Measurements from ENCODE around the gene PITPNM3. TPM values are rescaled to one million over a fixed set of nuclear protein-coding genes. Genes with fewer than 3 reads are reported as not detected.

The PITPNM3 gene
- total and polyA plus RNA-seq, 2 of the 8 experiments (the other 6 are each of a cell fraction or from before 2014, with no cell fraction given) = 1.7 to 3.1 TPM

- H2BK5ac ChIP-seq (ENCODE audit: low read depth, low read length) = peak overlapping the region; percentile 52; the same call in 1 of the 2 replicates
- H4K91ac ChIP-seq (replicated peaks; ENCODE audit: insufficient read length, low read length) = peak overlapping the region; percentile 31
- H3K27ac ChIP-seq (ENCODE audit: low read depth, low read length) = no peak overlapping the region
- ChIA-PET CTCF (ENCODE audit: partially characterized antibody) (interaction anchor here (0.5 to 2.1 kb wide), 6 partner anchors 12 to 1580 kb away, joined by 3 to 12 read pairs (median 3); no protein-coding TSS in a partner anchor), POLR2A (ENCODE audit: partially characterized antibody) (interaction anchor here (0.8 to 2.1 kb wide), 9 partner anchors 9 to 64 kb away, joined by 3 to 6 read pairs (median 4); partner anchors contain the start of gene PIMREG)
- no peak overlapping the region; a peak in 1 of 4 replicates for H3K4me2 ChIP-seq (ENCODE audit: insufficient read depth in 1 of 2, low read depth in 2 of 2, low read length in 2 of 2)
- H3K9ac ChIP-seq (replicated peaks in 1 of 4; ENCODE audit: extremely low read depth in 1 of 4, low read depth in 3 of 4, low read length in 3 of 4) = no peak overlapping the region
- H3K18ac ChIP-seq (ENCODE audit: extremely low read depth, low read length) = no peak overlapping the region
- no peaks in the 10 kb centered on the region for H3K79me2 ChIP-seq (ENCODE audit: control insufficient read depth in 1 of 2, insufficient read depth in 2 of 2, low read length in 2 of 2)
- no peak overlapping the region for H2BK120ac ChIP-seq (replicated peaks; ENCODE audit: low read depth, low read length)
- 80% methylated on average over 6 of the region's 7 CpGs; no CpG with 5 or more reads in 1 of the 2 experiments for WGBS, 2 experiments (ENCODE audit: extremely low coverage in 1 of 2, insufficient coverage in 1 of 2, insufficient read length in 1 of 2, insufficient replicate concordance in 2 of 2, low coverage in 1 of 2, low lambda C conversion rate in 2 of 2, missing lambda C conversion rate in 1 of 2)
- H2BK12ac ChIP-seq (ENCODE audit: low read depth, low read length) = no peak overlapping the region
- DNase-seq (ENCODE audit: low read depth in 1 of 2, low spot score in 2 of 2) = no peak
- no peak overlapping the region for H2AK5ac ChIP-seq (ENCODE audit: low read depth, low read length)
- H3K23me2 ChIP-seq (ENCODE audit: low read depth, low read length) = peaks cover 4% of the 10 kb centered on the region; the same call in 1 of the 2 replicates
- H2BK20ac ChIP-seq (ENCODE audit: low read length) = 0 out of 2 replicates have a peak overlapping the region, but pooled peaks have one; percentile 80
- no peak overlapping the region for H3K56ac ChIP-seq (replicated peaks; ENCODE audit: insufficient read length, low read depth, low read length)
- no peak overlapping the region for H4K8ac ChIP-seq (ENCODE audit: extremely low read depth, insufficient read depth, low read length)
- no peak overlapping the region for H4K5ac ChIP-seq (ENCODE audit: insufficient read length, low read depth, low read length)
- H3K14ac ChIP-seq (ENCODE audit: insufficient read length) = no peak overlapping the region
- H4K20me1 ChIP-seq (replicated peaks in 1 of 2; ENCODE audit: control insufficient read depth in 1 of 2, insufficient read depth in 2 of 2, low read length in 2 of 2) = no peaks in the 10 kb centered on the region
- no peak overlapping the region for H3K23ac ChIP-seq (ENCODE audit: insufficient read length)
- H3K36me3 ChIP-seq (ENCODE audit: control insufficient read depth in 2 of 4, insufficient read depth in 4 of 4, low read length in 3 of 4) = no peaks in the 10 kb centered on the region
- no peaks in the 10 kb centered on the region for H3K27me3 ChIP-seq (replicated peaks in 1 of 4; ENCODE audit: control insufficient read depth in 3 of 4, extremely low read depth in 1 of 4, insufficient read depth in 3 of 4, low read length in 3 of 4)
- peak overlapping the region; percentile 92; the same call in 1 of the 2 replicates for H2BK15ac ChIP-seq (ENCODE audit: low read length)
- no peak overlapping the region for H3K4ac ChIP-seq (replicated peaks; ENCODE audit: insufficient read length, low read depth, low read length)
- FAIRE-seq = peak; percentile 7
- no peaks in the 10 kb centered on the region for H3K9me3 ChIP-seq (ENCODE audit: insufficient read depth in 2 of 2, low read depth in 1 of 2, low read length in 1 of 2)
- no peak overlapping the region for H3K4me3 ChIP-seq (ENCODE audit: extremely low read depth in 1 of 4, insufficient read depth in 2 of 4, low read depth in 3 of 4, low read length in 4 of 4)
- no peak overlapping the region for H2AFZ ChIP-seq (ENCODE audit: low read length)
- H3K79me1 ChIP-seq (ENCODE audit: low read depth, low read length) = no peaks in the 10 kb centered on the region
- peaks cover 9 to 29% (median 15%) of the 10 kb centered on the region in 4 experiments for H3K4me1 ChIP-seq (replicated peaks in 1 of 4; ENCODE audit: control insufficient read depth in 3 of 4, insufficient read depth in 4 of 4, low read length in 3 of 4)
- TF ChIP-seq RXRA (IDR thresholded peaks at IDR 0.05; ENCODE audit: insufficient read depth, low read depth, low read length) (no peak), FOSL1 (IDR thresholded peaks at IDR 0.05; ENCODE audit: insufficient read depth, low read depth, low read length) (no peak), CREB1 (IDR thresholded peaks at IDR 0.05) (no peak), CBX5 (IDR thresholded peaks at IDR 0.05; ENCODE audit: low read depth, low read length) (no peak), USF2 (IDR thresholded peaks at IDR 0.05; ENCODE audit: low read length) (no peak), KDM1A (IDR thresholded peaks at IDR 0.05; ENCODE audit: borderline replicate concordance, low read length) (no peak), SP2 (IDR thresholded peaks at IDR 0.05; ENCODE audit: low read length) (no peak), CBX8 (IDR thresholded peaks at IDR 0.05; ENCODE audit: borderline replicate concordance, low read depth, low read length) (no peak), BACH1 (IDR thresholded peaks at IDR 0.05; ENCODE audit: low read length) (no peak), KDM4A (IDR thresholded peaks at IDR 0.05; ENCODE audit: low read depth, low read length, severe bottlenecking) (no peak), YY1 (IDR thresholded peaks at IDR 0.05; ENCODE audit: low read depth, low read length) (no peak), SIN3A (conservative IDR thresholded peaks at IDR 0.05 in 1 of 2, IDR thresholded peaks at IDR 0.05 in 1 of 2; ENCODE audit: low read depth in 1 of 2, low read length in 2 of 2) (no peak)
Measured at GRCh38 chr17:6491071-6491700, 65.2 kb downstream of the PITPNM3 start.
